ENCODE data around the gene MMP3.
"Not testable (repeated sequence)": the region's sequence is repeated elsewhere in the genome, so short reads cannot be mapped to it uniquely, and the experiment has no call there.

Gene MMP3

GRCh38 chr11:102843489-102843888 lies at the start of gene MMP3:
Gene MMP3, minus strand, starts transcription at chr11:102843609. Its CDS starts 63 bp downstream, at chr11:102843546.
- in situ Hi-C loops (cut with HindIII; ENCODE audit: low sequenced_read_pairs): no loop called here

GRCh38 chr11:102891736-102892135 lies 48.3 kb upstream of the MMP3 start:
- in situ Hi-C loops (cut with HindIII; ENCODE audit: low sequenced_read_pairs): no loop called here

- in situ Hi-C loops (cut with HindIII; ENCODE audit: low sequenced_read_pairs): no loop called here
Observed at GRCh38 chr11:102886999-102887398, 43.6 kb upstream of the MMP3 start.

- in situ Hi-C loops (cut with HindIII; ENCODE audit: low sequenced_read_pairs): no loop called here
Observed at GRCh38 chr11:102883141-102883540, 39.7 kb upstream of the MMP3 start.

GRCh38 chr11:102882389-102883024 lies 39.1 kb upstream of the MMP3 start:
- in situ Hi-C loops (cut with HindIII; ENCODE audit: low sequenced_read_pairs): no loop called here

- in situ Hi-C loops (cut with HindIII; ENCODE audit: low sequenced_read_pairs): no loop called here
Observed at GRCh38 chr11:102879801-102880200, 36.4 kb upstream of the MMP3 start.

- in situ Hi-C loops (cut with HindIII; ENCODE audit: low sequenced_read_pairs): no loop called here
Observed at GRCh38 chr11:102878595-102878994, 35.2 kb upstream of the MMP3 start.

- in situ Hi-C loops (cut with HindIII; ENCODE audit: low sequenced_read_pairs): no loop called here
Observed at GRCh38 chr11:102874852-102875251, 31.4 kb upstream of the MMP3 start, which contains the start of gene MMP12. Gene MMP12, minus strand, starts transcription at chr11:102874982. Its CDS starts 45 bp downstream, at chr11:102874937.

GRCh38 chr11:102869354-102869964 lies 26.1 kb upstream of the MMP3 start:
- in situ Hi-C loops (cut with HindIII; ENCODE audit: low sequenced_read_pairs): not testable (repeated sequence)

GRCh38 chr11:102868339-102868738 lies 24.9 kb upstream of the MMP3 start:
- in situ Hi-C loops (cut with HindIII; ENCODE audit: low sequenced_read_pairs): no loop called here

- in situ Hi-C loops (cut with HindIII; ENCODE audit: low sequenced_read_pairs): no loop called here
Observed at GRCh38 chr11:102864724-102865123, 21.3 kb upstream of the MMP3 start.

- in situ Hi-C loops (cut with HindIII; ENCODE audit: low sequenced_read_pairs): no loop called here
Observed at GRCh38 chr11:102853956-102854355, 10.5 kb upstream of the MMP3 start.

- in situ Hi-C loops (cut with HindIII; ENCODE audit: low sequenced_read_pairs): no loop called here
Observed at GRCh38 chr11:102853055-102853454, 9.6 kb upstream of the MMP3 start.

GRCh38 chr11:102850973-102851745 lies 7.8 kb upstream of the MMP3 start:
- in situ Hi-C loops (cut with HindIII; ENCODE audit: low sequenced_read_pairs): no loop called here

GRCh38 chr11:102849311-102849710 lies 5.9 kb upstream of the MMP3 start:
- in situ Hi-C loops (cut with HindIII; ENCODE audit: low sequenced_read_pairs): no loop called here

- in situ Hi-C loops (cut with HindIII; ENCODE audit: low sequenced_read_pairs): no loop called here
Observed at GRCh38 chr11:102846292-102846691, 2.9 kb upstream of the MMP3 start.

GRCh38 chr11:102842930-102843329 lies 479 bp downstream of the MMP3 start:
- in situ Hi-C loops (cut with HindIII; ENCODE audit: low sequenced_read_pairs): no loop called here

GRCh38 chr11:102840018-102840417 lies 3.4 kb downstream of the MMP3 start:
- in situ Hi-C loops (cut with HindIII; ENCODE audit: low sequenced_read_pairs): no loop called here

- in situ Hi-C loops (cut with HindIII; ENCODE audit: low sequenced_read_pairs): no loop called here
Observed at GRCh38 chr11:102837646-102838045, 5.8 kb downstream of the MMP3 start.

- in situ Hi-C loops (cut with HindIII; ENCODE audit: low sequenced_read_pairs): no loop called here
Observed at GRCh38 chr11:102837156-102837555, 6.3 kb downstream of the MMP3 start.

GRCh38 chr11:102836290-102836875 lies 7.0 kb downstream of the MMP3 start:
- in situ Hi-C loops (cut with HindIII; ENCODE audit: low sequenced_read_pairs): no loop called here

All from endothelial cell of hepatic sinusoid (primary cell).